NCI-H82 treated with DMSO at 0.1 percent for 48 hours (cell line): Measurements from ENCODE around the gene SOX9.

Experiments used
- DNase-seq: peaks from one replicate; lab custom pipeline; 2025; ENCODE audit not compliant: unreplicated experiment; lab: John Stamatoyannopoulos, UW

Gene SOX9

DNA sequence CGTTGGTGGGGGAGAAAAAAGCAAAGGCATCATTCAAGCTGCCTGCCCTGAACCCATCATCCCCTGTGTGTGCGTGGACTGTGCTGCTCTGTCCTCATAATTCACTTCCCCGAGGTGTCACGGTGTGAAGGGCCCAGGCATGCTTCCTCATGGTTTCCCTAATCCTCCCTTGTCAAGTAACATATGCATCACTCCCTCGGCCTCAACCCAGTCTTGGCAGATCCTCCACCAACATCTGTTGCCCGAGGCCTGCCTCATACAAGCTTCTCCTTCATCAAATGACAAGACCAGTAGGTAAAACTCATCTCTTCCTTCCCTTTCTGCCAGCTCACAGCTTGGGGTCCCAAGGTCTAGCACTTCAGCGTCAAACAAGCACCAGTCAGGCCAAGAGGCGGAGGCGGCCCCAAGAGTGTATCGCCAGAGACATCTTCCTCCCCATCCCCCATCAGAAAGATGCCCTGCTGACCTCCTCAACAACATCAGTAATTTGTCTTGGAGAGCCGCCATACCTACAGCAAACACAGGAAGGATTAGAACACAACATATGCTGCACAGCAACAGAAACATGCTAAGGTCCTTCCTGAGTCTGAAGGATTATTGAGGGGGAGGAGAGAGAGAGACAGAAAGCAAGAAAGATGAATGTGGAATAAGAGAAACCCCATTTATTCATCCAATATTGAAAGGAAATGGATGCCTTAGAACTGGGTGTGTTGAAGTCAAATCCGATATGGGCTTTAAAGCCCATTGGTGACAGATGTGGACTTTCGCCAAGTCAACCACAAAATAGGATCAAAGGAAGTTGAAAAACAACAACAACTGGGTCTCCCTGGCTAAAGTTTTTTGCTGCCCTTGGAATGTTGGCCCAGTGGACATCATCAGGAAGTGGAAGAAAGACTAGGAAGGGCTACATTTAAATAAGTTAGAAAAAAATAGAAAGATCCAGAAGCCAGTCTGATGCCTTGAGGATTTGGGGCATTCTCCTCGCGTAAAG, 38.4 kb downstream of the SOX9 start:
- DNase-seq: no peak

DNA sequence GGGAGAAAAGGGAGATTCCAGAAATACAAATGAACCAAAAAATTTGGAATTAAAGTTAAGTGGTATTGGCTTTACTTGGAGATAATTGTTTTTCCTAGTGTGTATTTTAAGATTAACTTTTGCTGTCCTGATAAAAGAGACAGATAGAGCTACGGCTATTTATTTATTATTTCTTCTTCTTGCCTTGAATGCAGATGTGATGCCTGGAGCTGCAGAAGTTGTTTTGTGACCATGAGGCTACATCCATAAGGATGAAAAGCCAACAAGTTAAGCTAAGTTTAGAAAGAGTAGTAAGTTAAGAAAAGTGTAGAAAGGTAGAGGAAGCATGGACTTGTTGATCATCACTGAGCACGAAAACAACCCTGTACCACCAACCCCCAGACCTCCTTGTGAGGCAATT, 41.7 kb downstream of the SOX9 start:
- no peak for DNase-seq

DNA sequence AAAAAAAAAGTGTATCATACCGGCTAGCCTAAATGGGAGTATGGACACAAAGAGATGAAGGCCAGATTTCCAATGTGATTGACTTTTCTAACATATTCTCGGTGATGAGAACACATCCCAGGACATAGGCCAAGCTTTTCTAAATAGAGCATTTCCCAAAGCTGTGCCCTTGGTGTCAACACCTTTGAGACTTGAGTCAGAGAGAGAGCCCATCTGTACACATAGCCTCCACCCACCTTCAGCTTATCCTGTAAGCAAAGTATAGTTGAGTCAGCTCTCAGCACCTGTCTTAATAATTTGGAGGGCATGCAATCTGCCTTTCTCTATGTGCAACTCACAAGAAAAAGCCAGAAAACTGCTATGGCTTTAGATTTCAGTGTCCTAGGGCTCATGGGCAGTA, 42.7 kb downstream of the SOX9 start:
- no peak for DNase-seq

DNA sequence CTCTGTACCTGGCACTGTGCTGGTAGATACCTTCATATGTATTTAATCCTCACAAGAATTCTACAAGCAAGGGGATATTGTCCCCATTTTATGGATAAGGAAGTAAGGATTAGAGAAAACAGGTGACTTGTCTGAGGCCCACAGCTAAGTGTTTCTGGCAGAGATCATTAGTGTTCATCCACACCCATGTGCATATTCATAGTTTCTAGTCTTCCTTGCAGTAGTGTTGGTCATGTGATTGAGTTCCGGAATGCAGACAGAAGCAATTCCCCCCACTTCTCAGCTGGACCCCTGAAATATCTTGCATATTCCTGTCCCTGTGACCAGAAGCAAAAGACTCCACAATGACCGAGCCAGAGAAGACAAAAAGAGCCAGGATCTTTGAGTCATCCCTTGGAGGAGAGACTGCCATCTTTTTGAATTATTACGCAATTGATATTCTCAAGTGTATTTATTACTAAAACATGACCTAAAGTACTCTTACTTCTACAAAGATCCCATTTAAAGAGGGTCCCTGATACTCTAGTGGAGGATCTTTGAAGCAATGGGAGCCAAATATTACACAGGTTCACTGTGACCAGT, 43.4 kb downstream of the SOX9 start:
- DNase-seq: no peak

DNA sequence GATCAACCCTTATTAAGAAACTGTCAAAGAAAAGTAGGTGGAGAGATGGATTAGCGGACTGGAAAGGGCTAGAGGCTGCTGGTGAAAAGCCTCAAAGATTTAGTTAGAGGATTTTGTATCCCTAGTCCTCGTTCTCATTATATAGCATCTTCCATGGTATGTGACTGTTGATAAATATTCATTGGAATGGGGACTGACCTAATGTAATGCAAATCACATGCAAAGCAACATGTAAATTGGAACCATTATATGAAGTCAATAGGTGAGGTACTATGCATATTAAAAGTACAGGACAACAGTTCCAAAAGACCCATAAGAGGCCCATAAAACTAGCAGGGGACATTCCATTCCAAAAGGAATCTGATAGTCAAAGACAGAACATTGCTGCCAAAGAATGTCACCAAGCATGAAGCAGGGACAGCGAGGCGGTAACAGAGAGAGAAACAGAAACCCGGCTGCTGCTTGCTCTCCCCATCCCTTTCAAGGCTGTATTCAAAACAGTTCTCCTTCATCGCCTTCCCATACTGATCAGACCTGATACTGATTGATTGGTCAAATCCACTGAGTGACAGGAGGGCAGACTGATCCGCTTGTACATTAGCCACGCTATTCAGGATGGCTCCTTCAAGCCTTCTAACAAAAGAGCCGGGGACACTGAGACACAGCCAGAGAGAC, 44.5 kb downstream of the SOX9 start:
- DNase-seq: no peak

DNA sequence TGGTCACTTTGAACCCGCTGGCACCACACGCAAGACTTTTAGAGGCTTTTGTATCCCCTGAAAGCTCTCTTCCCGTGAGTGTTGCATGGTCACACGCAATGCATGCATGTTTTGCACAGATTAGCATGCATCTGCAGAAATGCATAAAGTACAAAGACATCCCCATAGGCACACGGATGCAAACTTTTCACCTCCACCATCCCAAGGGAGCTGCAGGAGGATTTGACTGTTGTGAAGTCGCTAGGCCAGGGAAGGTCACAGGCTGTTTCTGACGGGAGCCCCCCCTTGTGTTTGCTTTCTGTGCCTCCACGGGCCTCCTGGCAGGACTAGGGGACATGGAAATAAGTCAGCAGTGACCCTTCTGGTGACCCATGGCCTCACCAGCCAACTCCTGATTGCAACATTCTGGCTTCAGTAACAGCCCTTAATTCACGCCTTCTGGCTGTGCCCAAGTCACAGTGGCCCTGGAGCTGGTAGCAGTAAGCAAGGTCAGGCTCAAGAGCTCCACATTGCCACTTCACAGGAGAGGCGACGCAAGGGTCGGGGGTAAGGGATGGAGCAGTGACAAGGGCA, 45.1 kb downstream of the SOX9 start:
- DNase-seq: no peak

DNA sequence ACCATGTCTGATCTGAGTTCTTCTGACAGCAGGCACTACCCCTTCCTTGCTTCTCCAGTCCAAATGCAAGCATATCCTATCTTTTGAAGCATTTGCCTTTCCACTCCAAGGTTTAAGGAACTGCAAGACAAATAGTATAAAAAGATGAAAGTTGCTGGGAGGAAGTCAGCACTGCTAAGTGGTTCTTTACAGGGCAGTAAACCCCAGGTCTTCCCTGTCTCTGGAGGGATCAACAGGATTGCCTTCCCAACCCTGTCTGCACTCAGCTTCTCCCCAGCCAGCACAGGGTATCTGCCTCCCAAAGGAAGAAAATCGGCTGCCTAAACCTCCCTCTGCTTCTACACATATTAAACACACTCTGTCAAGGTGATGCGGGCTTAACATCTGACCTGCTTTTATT, 46.8 kb downstream of the SOX9 start:
- no peak for DNase-seq

DNA sequence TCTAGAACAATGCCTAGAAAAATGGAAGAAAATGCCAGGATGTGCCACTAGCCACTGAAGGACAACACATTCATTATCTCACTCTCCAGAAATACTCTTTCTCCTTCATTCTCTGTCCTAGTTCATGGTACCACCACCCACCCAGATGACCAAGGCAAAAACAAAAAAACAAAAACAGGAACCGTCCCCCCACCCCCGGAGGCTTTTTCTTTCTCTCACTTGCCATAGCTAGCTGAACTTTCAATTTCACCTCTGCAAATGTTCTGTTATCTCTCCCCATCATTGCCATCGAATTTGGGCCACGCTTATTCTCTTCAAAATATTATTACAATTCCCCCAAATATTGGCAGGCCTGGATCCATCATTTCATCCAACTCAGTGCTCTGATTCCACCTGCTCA, 49.0 kb downstream of the SOX9 start:
- no peak for DNase-seq

DNA sequence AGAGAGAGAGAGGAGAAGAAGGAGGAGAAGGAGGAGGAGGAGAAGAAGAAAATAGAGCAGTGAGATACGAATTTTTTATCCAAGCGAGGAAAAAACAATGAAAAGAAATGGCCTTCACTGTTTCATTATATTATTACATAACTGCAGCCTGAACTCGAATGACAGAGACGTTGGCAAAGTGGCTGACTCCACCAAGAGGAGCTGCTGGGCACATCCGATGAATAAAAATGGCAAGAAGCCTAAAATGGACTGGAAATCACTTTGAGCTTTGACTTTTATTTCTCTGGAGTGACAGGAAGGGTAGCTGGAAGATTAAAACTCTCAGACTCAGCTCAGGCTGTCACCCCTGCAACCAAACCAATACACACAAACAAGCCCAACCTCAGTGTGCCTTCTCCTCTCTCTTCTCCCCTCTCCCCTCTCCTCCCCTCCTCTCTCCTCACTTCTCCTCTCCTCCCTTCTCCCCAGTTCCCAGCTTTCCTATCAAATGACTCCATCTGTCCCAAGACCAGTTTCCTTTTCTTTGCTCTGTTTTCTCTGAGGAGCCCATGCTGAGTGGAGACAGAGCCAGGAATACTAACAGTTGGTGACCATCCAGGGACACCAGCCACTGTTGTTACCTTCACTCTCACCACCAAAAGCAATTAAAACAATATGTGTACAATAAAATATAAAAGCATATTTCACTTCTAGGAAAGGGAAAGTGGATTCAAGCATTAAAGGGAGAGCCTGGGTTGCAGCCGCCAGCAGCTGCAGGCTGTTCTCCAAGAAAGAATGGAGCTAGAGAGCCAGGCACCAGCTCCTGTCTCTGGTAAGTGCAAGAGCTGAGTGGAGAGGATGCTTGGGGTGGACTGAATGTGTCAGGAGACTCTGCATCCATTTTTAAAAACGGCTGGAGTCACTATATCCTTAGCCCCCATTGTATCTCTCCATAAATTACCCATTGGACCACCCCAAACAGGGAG, 51.2 kb downstream of the SOX9 start:
- DNase-seq: no peak

DNA sequence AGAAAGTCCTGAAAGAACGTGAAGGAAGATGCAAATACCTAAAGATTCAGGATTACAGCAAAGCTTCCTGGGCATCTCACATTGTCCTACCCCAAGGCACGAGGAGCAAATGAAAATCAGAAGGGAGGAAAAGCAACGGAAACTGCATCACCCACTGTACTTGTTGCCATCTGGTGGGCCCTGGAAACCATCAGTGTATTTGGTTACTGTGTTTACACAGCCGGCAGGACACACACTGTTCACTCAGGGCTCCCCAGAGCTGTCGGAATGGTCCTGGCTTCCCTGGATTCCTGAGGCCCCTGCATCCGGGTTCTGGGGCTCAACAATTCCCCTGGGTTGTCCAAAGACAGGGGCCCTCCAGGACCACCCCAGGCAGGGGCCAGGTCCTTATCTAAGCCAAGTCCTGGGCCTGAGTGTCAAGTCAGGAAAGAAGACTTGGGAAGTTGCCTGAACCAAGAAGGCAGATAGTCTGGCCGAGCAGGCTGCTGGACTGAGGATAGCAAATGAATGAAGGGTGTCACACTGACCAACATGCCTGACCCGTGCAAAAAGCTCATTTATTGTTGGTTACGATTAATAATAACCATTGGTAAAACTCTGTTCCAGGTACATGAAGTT, 52.8 kb downstream of the SOX9 start:
- no peak for DNase-seq

DNA sequence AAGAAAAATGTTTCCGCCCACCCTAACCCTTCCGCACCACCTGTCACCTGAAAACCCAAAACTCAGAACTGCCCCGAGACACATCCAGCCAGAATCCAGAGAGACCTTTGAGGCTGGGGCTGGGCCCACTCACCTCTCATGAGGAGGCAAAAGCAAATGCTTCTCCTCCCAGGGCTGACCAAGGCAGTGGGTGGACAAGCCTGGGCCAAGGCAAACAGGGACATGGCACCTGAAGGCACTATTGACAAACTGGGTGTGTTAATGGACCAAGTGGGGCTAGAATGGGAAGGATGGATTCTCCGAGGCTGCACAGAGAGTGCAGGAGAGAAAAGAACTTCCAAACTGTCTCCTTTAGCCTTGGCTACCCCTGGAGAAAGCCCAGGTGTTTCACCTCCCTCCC, 54.4 kb downstream of the SOX9 start:
- DNase-seq: no peak
